ENCODE data around the gene STRN4.

GRCh38 chr19:46670813-46671212 is 75.4 kb downstream of the STRN4 start:
- TF ChIP-seq CTCF (conservative IDR thresholded peaks at IDR 0.05; ENCODE audit: low read depth, low read length) (no peak), EZH2 (IDR thresholded peaks at IDR 0.05; ENCODE audit: borderline replicate concordance, low read depth, low read length, poor library complexity, severe bottlenecking) (no peak)

All from A673 (cell line).